Smooth muscle cell (in vitro differentiated cells): ENCODE data around the gene GIPC2. TPM values are rescaled to one million over a fixed set of nuclear protein-coding genes. Genes with fewer than 3 reads are reported as not detected.
"Not testable (repeated sequence)": the region's sequence is repeated elsewhere in the genome, so short reads cannot be mapped to it uniquely, and the experiment has no call there.

Source experiments
- DNase-seq: peaks from one replicate; lab custom pipeline; 2025; ENCODE audit not compliant: unreplicated experiment; lab: John Stamatoyannopoulos, UW
- H2AFZ ChIP-seq: fragments of 200-600 bp; sonication (generic); 2 replicates; pipeline ENCODE4 v1.6.0; 2016; ENCODE audit warnings: antibody characterized with exemption, low read depth, mild to moderate bottlenecking
- H3F3A ChIP-seq: fragments of 200-600 bp; sonication (generic); 2 replicates; pipeline ENCODE4 v1.6.0; 2017; ENCODE audit warnings: antibody characterized with exemption, low read depth
- H3K27ac ChIP-seq: fragments of 200-600 bp; sonication (generic); 2 replicates; pipeline ENCODE4 v1.5.1; 2016; ENCODE audit warnings: low read depth, mild to moderate bottlenecking
- H3K27me3 ChIP-seq: fragments of 200-600 bp; sonication (generic); 2 replicates; pipeline ENCODE4 v1.6.1; 2016; ENCODE audit warnings: low read depth, mild to moderate bottlenecking
- H3K36me3 ChIP-seq: fragments of 200-600 bp; sonication (generic); 2 replicates; pipeline ENCODE4 v1.5.1; 2016; ENCODE audit warnings: low read depth
- H3K4me1 ChIP-seq: fragments of 200-600 bp; sonication (generic); 2 replicates; pipeline ENCODE4 v1.5.1; 2016; ENCODE audit warnings: low read depth
- H3K4me2 ChIP-seq: fragments of 200-600 bp; sonication (generic); 2 replicates; pipeline ENCODE4 v1.6.0; 2016; ENCODE audit warnings: mild to moderate bottlenecking
- H3K4me3 ChIP-seq: fragments of 200-600 bp; sonication (generic); 2 replicates; pipeline ENCODE4 v1.5.1; 2016; ENCODE audit warnings: mild to moderate bottlenecking
- H3K79me2 ChIP-seq: fragments of 200-600 bp; sonication (generic); 2 replicates; pipeline ENCODE4 v1.6.0; 2016; ENCODE audit warnings: low read depth, mild to moderate bottlenecking
- H3K9ac ChIP-seq: fragments of 200-600 bp; sonication (generic); 2 replicates; pipeline ENCODE4 v1.6.0; 2016; ENCODE audit warnings: low read depth
- H3K9me3 ChIP-seq: fragments of 200-600 bp; sonication (generic); replicated peaks from 2 replicates; pipeline ENCODE4 v1.5.1; 2016; ENCODE audit warnings: low read depth
- H4K20me1 ChIP-seq: fragments of 200-600 bp; sonication (generic); 2 replicates; pipeline ENCODE4 v1.6.0; 2016; ENCODE audit warnings: low read depth
- CTCF ChIP-seq: fragments of 200-600 bp; sonication (generic); IDR thresholded peaks from 2 replicates; pipeline ENCODE4 v1.5.1; 2017; ENCODE audit warnings: borderline replicate concordance, mild to moderate bottlenecking, antibody characterized with exemption; ENCODE audit not compliant: insufficient read depth, poor library complexity, severe bottlenecking
- WGBS: methylation state at CpG from one replicate; pipeline ENCODE4 v1.1.7; 2016; ENCODE audit warnings: low lambda C conversion rate; 5-methylcytosine and 5-hydroxymethylcytosine counted together
- polyA plus RNA-seq: library from polyadenylated mRNA; unstranded; fragments of >200 nt; fragmentation: Nextera tagmentation; extraction: Ambion mirVana; gene quantifications from 2 replicates; pipeline ENCODE4 v1.2.1, GENCODE V29; 2016
- total RNA-seq: library from RNA; depleted of rRNA; stranded (reverse); fragments of >200 nt; gene quantifications from 2 replicates; pipeline ENCODE4 v1.2.3, GENCODE V29; 2014

GIPC2 gene
- total and polyA plus RNA-seq, 2 experiments from 2014 or later: 0.05 TPM; not detected in 1

GRCh38 chr1:78104322-78104721 lies 58.6 kb downstream of the GIPC2 start:
- Histone ChIP-seq H3F3A (no peaks in the 10 kb centered on the region), H4K20me1 (no peaks in the 10 kb centered on the region), H3K4me1 (no peaks in the 10 kb centered on the region), H2AFZ (no peak overlapping the region), H3K9me3 (no peaks in the 10 kb centered on the region), H3K9ac (no peak overlapping the region), H3K79me2 (no peaks in the 10 kb centered on the region), H3K27ac (no peak overlapping the region), H3K27me3 (no peaks in the 10 kb centered on the region), H3K36me3 (no peaks in the 10 kb centered on the region), H3K4me3 (no peak overlapping the region), H3K4me2 (no peak overlapping the region)
- DNase-seq: no peak
- no peak for TF ChIP-seq CTCF

- 89% methylated on average over 4 of the region's 4 CpGs for WGBS
- not testable (repeated sequence) for DNase-seq, H2AFZ ChIP-seq, H3K4me3 ChIP-seq, H3K27me3 ChIP-seq, H3K79me2 ChIP-seq, H3K9ac ChIP-seq, H3K4me1 ChIP-seq, H4K20me1 ChIP-seq, H3K4me2 ChIP-seq, H3K9me3 ChIP-seq, H3F3A ChIP-seq, H3K27ac ChIP-seq, H3K36me3 ChIP-seq
These were observed 63.9 kb downstream of the GIPC2 start for GRCh38 chr1:78109659-78110058.

GRCh38 chr1:78113156-78113916 lies 67.6 kb downstream of the GIPC2 start:
- Histone ChIP-seq H4K20me1 (no peaks in the 10 kb centered on the region), H3K9me3 (no peaks in the 10 kb centered on the region), H3K36me3 (no peaks in the 10 kb centered on the region), H3K27ac (peak overlapping the region; percentile 11), H3K4me1 (no peaks in the 10 kb centered on the region), H2AFZ (peak overlapping the region; percentile 56), H3K79me2 (no peaks in the 10 kb centered on the region), H3F3A (no peaks in the 10 kb centered on the region), H3K4me2 (no peak overlapping the region), H3K9ac (no peak overlapping the region), H3K4me3 (no peak overlapping the region), H3K27me3 (no peaks in the 10 kb centered on the region)
- DNase-seq: no peak
- no peak for TF ChIP-seq CTCF
- 96% methylated on average over 6 of the region's 6 CpGs for WGBS

- DNase-seq: no peak
- H3K9ac ChIP-seq: no peak overlapping the region
These were observed 68.5 kb downstream of the GIPC2 start for GRCh38 chr1:78114034-78114956.

GRCh38 chr1:78120485-78120884 lies 74.7 kb downstream of the GIPC2 start:
- H3K4me2 ChIP-seq, H3K4me1 ChIP-seq, H3K79me2 ChIP-seq, H4K20me1 ChIP-seq, H3K27me3 ChIP-seq, H3K9me3 ChIP-seq, H3K36me3 ChIP-seq, H3K4me3 ChIP-seq, H3K27ac ChIP-seq, H3K9ac ChIP-seq, DNase-seq, H3F3A ChIP-seq, H2AFZ ChIP-seq: not testable (repeated sequence)
- WGBS: 94% methylated on average over 6 of the region's 6 CpGs

More at GRCh38 chr1:78114034-78114956, 68.5 kb downstream of the GIPC2 start:
- Histone ChIP-seq H3K36me3 (no peaks in the 10 kb centered on the region), H3K4me3 (no peak overlapping the region), H3K9me3 (no peaks in the 10 kb centered on the region), H3K4me2 (no peak overlapping the region), H3K4me1 (no peaks in the 10 kb centered on the region), H3K27me3 (no peaks in the 10 kb centered on the region), H3K27ac (peak overlapping the region; percentile 11), H3F3A (no peaks in the 10 kb centered on the region), H3K79me2 (no peaks in the 10 kb centered on the region), H2AFZ (no peak overlapping the region), H4K20me1 (no peaks in the 10 kb centered on the region)
- peak; percentile 84 for TF ChIP-seq CTCF
- WGBS: 71% methylated on average over 9 of the region's 9 CpGs
